NCI-H146 treated with DMSO at 0.1 percent for 48 hours (cell line): ENCODE data around the gene OPRD1.
"Not testable (repeated sequence)": the region's sequence is repeated elsewhere in the genome, so short reads cannot be mapped to it uniquely, and the experiment has no call there.

Experiments
- DNase-seq: peaks from one replicate; lab custom pipeline; 2025; ENCODE audit not compliant: unreplicated experiment; lab: John Stamatoyannopoulos, UW

The OPRD1 gene

DNA sequence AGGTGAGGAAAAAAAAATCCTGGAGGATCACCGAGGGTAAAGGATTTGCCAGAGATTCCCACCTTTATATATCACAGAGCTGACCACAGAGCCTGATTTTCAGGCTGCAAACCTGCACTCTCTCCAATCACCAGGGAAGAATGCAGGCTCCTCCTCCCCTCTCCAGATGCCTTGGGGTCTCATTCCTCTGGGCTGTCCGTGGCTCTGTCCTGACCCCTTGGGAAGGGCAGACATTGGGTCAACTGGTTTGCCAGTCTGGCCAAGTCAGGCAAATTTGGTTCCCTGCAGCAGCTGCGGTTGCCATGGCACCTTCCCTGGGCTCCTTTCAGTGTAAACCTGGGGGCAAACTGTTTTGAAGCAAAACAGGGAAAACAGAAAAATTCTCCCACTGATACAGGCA lies 11.6 kb upstream of the OPRD1 start:
- DNase-seq = no peak

- DNase-seq = no peak
Measured at GRCh38 chr1:28801461-28801860, 10.5 kb upstream of the OPRD1 start.

DNA sequence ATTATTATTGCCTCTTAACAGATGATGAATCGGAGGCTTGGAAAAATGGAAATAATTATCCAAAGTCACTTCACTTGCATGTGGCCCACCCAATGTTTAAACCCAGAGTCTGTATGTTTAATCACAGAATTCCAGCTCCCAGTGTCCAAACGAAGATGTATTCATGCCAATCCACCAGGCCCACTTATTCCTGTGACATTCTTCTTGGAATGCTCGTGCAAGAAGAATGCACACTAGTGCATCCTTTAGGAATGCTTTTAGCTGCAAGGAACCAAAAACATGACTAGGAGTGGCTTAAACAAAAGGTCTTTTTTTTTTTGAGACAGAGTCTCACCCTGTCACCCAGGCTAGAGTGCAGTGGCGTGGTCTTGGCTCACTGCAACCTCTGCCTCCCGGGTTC lies 8.9 kb upstream of the OPRD1 start:
- DNase-seq = no peak

DNA sequence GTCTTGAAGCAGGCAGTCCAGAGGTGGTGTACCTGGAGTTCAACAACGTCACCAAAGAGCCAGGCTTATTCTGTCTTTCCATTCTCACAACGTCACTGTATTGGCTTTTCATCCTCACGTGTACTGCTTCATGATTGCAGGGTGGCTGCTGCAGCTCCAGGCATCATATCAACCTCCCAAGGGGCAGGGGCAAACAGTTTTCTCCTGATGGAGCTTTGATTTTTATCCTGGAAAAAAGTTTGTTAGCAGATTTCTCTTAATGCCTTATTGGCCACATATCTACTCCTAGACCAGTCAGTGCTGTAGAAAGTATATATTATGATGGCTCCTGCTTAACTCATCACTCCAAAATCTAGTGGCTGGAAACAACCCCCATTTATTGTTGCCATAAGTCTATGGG lies 8.3 kb upstream of the OPRD1 start:
- DNase-seq = no peak

GRCh38 chr1:28804071-28804470 lies 7.9 kb upstream of the OPRD1 start:
- DNase-seq = no peak

- no peak for DNase-seq
Measured at GRCh38 chr1:28807046-28807445, 4.9 kb upstream of the OPRD1 start.

GRCh38 chr1:28807986-28808385 lies 4.0 kb upstream of the OPRD1 start:
- DNase-seq = no peak

- DNase-seq = no peak
Measured at GRCh38 chr1:28811369-28811765, 603 bp upstream of the OPRD1 start.

DNA sequence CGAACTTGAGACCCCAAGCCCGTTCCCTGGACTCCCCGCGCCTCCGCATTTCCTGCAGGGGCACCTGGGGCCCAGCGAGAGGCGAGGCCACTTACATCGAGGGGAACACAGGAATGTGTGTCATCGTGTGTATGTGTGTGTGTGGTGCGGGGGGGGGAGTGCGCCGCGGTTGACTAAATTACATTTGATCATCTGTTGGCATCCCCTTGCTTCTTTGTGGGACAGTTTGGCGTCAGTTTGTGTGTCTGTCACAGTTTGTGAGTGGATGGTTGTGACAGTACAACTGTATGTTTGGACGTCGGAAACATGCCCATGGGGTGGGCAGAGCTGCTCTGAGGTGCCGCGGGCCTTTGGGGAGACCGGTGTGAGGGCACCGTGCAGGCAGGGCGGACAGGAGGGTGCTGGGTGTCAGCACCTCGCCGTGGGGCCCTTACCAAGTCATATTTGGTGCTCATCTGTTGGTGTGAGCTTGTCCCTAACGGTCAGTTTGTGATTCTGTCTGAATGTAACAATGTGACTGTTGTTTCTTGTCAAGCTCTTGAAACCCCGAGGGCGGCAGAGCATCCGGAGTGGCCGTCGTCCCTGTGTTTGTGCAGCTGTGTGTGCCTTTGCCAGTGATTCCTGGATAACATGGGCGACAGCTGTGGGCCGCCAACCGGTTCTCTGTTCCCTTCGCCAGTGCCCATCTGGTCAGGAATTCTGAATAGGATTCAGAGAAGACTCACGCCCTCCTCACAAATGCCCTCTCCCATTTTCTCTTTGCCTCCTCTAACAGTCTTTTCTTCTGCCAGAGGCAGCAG lies 899 bp downstream of the OPRD1 start:
- DNase-seq = peak; percentile 74

- DNase-seq = no peak
Measured at GRCh38 chr1:28813931-28814465, 2.0 kb downstream of the OPRD1 start.

- no peak for DNase-seq
Measured at GRCh38 chr1:28815533-28816185, 3.7 kb downstream of the OPRD1 start.

GRCh38 chr1:28817133-28817532 lies 5.2 kb downstream of the OPRD1 start:
- DNase-seq = no peak

DNA sequence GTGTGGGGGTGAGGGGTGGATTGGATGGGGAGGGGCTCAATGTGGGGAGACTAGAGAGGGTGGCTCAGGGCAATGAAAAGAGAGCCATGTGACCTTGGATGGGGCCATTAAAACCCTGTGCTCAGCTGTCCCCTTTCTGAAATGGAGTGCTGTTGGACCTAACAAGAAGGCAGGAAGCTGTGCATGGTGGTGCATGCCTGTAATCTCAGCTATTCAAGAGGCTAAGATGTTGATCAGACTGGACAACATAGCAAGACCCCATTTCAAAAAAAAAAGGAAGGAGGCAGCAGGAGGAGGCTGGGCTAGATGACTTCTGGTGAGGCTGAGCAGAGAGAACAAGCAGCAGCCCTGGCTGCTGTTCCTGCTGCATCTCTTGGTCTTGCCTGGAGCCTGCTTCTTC lies 7.0 kb downstream of the OPRD1 start:
- DNase-seq = no peak

- no peak for DNase-seq
Measured at GRCh38 chr1:28822799-28823198, 10.8 kb downstream of the OPRD1 start.

DNA sequence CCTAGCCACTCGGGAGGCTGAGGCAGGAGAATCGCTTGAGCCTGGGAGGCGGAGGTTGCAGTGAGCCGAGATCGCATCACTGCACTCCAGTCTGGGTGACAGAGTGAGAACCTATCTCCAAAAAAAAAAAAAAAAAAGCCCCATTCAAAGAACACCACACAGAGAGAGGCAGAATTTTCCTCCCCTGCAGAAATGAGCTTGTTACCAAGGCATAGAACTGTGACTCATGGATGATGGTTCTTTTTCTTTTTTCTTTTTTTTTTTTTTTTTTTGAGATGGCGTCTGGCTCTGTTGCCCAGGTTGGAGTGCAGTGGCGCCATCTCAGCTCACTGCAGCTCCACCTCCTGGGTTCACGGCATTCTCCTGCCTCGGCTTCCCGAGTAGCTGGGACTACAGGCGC lies 12.1 kb downstream of the OPRD1 start:
- not testable (repeated sequence) for DNase-seq

GRCh38 chr1:28828227-28828858 lies 16.4 kb downstream of the OPRD1 start:
- DNase-seq = not testable (repeated sequence)

- DNase-seq = peak; percentile 48
Measured at GRCh38 chr1:28830814-28831213, 18.8 kb downstream of the OPRD1 start.

- DNase-seq = no peak
Measured at GRCh38 chr1:28832966-28833365, 21.0 kb downstream of the OPRD1 start.

DNA sequence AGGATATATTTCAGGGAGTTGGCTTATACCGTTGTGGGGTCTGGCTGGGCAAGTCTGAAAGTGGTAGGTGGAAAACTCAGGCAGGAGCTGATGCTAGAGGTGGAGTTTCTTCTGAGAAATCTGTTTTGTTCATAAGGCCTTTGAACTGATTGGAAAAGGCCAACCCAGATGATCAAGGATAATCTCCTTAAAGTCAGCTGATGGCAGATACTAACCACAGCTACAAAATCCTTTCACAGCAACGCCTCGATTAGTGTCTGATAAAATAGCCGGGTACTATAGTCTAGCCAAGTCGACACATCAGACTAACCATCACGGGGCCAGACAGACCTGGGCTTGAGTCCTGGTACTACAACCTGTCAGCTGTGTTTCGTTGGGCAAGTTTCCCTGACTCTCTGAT lies 21.4 kb downstream of the OPRD1 start:
- no peak for DNase-seq

DNA sequence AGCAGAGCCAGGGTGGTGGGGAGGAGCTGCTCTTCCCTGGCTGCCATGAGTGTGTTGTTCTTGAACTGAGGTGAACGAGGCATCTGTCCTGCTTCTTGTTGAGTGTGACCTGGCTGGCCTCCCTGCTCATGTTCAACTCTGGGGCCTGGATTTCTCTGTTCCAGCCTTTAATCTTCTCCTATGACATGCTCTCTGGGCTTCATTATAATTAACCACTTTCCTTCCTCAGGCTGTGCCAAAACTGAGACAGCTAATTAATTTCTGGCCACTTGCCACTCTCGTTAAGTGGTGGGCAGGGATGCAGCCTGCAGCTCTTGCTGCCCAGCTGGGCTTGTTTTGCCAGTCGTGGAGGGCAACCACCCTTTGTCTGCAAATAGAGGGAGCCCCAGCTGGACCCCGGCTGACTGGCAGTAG lies 23.3 kb downstream of the OPRD1 start:
- DNase-seq = peak; percentile 18

DNA sequence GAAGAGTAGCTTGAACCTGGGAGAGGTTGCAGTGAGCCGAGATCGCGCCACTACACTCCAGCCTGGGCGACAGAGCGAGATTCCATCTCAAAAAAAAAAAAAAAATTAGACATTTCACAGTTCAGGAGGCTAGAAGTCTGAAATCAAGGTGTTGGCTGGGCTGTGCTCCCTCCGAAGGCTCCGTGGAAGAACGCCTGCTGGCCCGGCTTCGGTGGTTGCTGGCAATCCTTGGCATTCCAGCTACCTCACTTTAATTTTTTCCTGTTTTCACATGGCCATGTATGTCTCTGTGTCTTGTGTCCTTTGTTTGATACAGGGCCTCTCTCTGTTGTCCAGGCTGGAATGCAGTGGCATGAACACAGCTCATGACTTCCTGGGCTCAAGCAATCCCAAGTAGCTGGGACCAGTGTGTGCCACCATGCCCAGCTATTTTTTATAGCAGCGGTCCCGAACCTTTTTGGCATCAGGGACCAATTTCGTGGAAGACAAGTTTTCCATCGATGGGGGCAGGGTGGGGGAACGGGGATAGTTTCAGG lies 24.5 kb downstream of the OPRD1 start:
- no peak for DNase-seq
